Caco-2 (cell line): ENCODE results near the gene TEN1. TPM values are rescaled to one million over a fixed set of nuclear protein-coding genes. Genes with fewer than 3 reads are reported as not detected.

Experiments used
- BruUV-seq: library from RNA; stranded (reverse); fragments of 400-500 nt; replicated peaks from 2 replicates; lab custom pipeline; 2021; lab: Mats Ljungman, UMichigan
- CTCF ChIA-PET: fragments of 300-600 bp; sonication (Branson Sonifier 250); formaldehyde crosslinking; loops from one replicate; lab custom pipeline; 2022; ENCODE audit warnings: antibody characterized with exemption; lab: Charles Lee
- POLR2A ChIA-PET: fragments of 300-600 bp; sonication (Branson Sonifier 250); formaldehyde crosslinking; loops from one replicate; lab custom pipeline; 2022; ENCODE audit warnings: antibody characterized with exemption; lab: Charles Lee
- DNase-seq, 2 experiments: peaks; one replicate each; pipeline versions ENCODE4 v3.0.0 to v3.0.0-alpha.2; 2020 to 2022
- H3K27me3 ChIP-seq: replicated peaks from 2 replicates; pipeline ENCODE4 v1.6.0; 2011; ENCODE audit warnings: low read length; ENCODE audit not compliant: control insufficient read depth, insufficient read depth
- H3K36me3 ChIP-seq: 2 replicates; pipeline ENCODE4 v1.5.1; 2011; ENCODE audit warnings: low read length; ENCODE audit not compliant: control insufficient read depth, insufficient read depth
- H3K4me1 ChIP-seq: fragments of 250-450 bp; sonication (Bioruptor Pico); 2 replicates; pipeline ENCODE4 v1.5.1; 2020; ENCODE audit warnings: mild to moderate bottlenecking
- H3K4me3 ChIP-seq: 2 replicates; pipeline ENCODE4 v1.5.1; 2011; ENCODE audit warnings: low read depth, mild to moderate bottlenecking, control low read depth, low read length
- H3K9me3 ChIP-seq: fragments of 250-450 bp; sonication (Bioruptor Pico); 2 replicates; pipeline ENCODE4 v1.5.1; 2020; ENCODE audit warnings: mild to moderate bottlenecking, moderate library complexity
- H3K27ac Mint-ChIP-seq: one replicate; pipeline ENCODE4 v1.8.0; 2022; ENCODE audit warnings: mixed read lengths; ENCODE audit not compliant: unreplicated experiment
- H3K27me3 Mint-ChIP-seq: one replicate; pipeline ENCODE4 v1.8.0; 2022; ENCODE audit warnings: mixed read lengths; ENCODE audit not compliant: insufficient read depth, unreplicated experiment
- H3K36me3 Mint-ChIP-seq: one replicate; pipeline ENCODE4 v1.8.0; 2022; ENCODE audit warnings: mild to moderate bottlenecking, mixed read lengths; ENCODE audit not compliant: insufficient read depth, unreplicated experiment
- H3K4me1 Mint-ChIP-seq: one replicate; pipeline ENCODE4 v1.8.0; 2022; ENCODE audit warnings: low read depth, mixed read lengths; ENCODE audit not compliant: unreplicated experiment
- H3K4me3 Mint-ChIP-seq: one replicate; pipeline ENCODE4 v1.8.0; 2022; ENCODE audit warnings: mild to moderate bottlenecking, moderate library complexity, mixed read lengths; ENCODE audit not compliant: unreplicated experiment
- H3K9me3 Mint-ChIP-seq: one replicate; pipeline ENCODE4 v1.8.0; 2022; ENCODE audit warnings: mixed read lengths; ENCODE audit not compliant: unreplicated experiment
- intact Hi-C: fragments of 100-400 bp; cut with micrococcal nuclease; formaldehyde crosslinking; loops from one replicate; pipeline ENCODE4 v1.10.0; 2022; ENCODE audit not compliant: unreplicated experiment
- total RNA-seq: library from RNA; stranded (reverse); gene quantifications from 2 replicates; pipeline ENCODE4 v1.2.3, GENCODE V29; 2022
- TF ChIP-seq, protein P1 (sequence below), 2 experiments: fragments of 200-600 bp in 1 of 2; IDR thresholded peaks; 1 replicate in 1 of 2; 2 replicates in 1 of 2; pipeline versions ENCODE4 v1.5.1 to v1.8.0; 2011 to 2022; ENCODE audit warnings: antibody characterized with exemption in 1 of 2, control low read depth in 1 of 2, inconsistent platforms in 1 of 2, low read depth in 1 of 2, low read length in 1 of 2, mild to moderate bottlenecking in 1 of 2, moderate library complexity in 1 of 2; ENCODE audit not compliant: insufficient read depth in 1 of 2, severe bottlenecking in 1 of 2, unreplicated experiment in 1 of 2

TEN1 gene
- total RNA-seq, 1 experiment from 2014 or later, result 20.3 TPM

- TF ChIP-seq, protein P1, sequence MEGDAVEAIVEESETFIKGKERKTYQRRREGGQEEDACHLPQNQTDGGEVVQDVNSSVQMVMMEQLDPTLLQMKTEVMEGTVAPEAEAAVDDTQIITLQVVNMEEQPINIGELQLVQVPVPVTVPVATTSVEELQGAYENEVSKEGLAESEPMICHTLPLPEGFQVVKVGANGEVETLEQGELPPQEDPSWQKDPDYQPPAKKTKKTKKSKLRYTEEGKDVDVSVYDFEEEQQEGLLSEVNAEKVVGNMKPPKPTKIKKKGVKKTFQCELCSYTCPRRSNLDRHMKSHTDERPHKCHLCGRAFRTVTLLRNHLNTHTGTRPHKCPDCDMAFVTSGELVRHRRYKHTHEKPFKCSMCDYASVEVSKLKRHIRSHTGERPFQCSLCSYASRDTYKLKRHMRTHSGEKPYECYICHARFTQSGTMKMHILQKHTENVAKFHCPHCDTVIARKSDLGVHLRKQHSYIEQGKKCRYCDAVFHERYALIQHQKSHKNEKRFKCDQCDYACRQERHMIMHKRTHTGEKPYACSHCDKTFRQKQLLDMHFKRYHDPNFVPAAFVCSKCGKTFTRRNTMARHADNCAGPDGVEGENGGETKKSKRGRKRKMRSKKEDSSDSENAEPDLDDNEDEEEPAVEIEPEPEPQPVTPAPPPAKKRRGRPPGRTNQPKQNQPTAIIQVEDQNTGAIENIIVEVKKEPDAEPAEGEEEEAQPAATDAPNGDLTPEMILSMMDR (IDR thresholded peaks at IDR 0.05; ENCODE audit: insufficient read depth in 1 of 2, low read depth in 1 of 2, low read length in 1 of 2, severe bottlenecking in 1 of 2, unreplicated experiment in 1 of 2), result no peak
- Mint-ChIP-seq H3K4me1 (peaks cover 9% of the 10 kb centered on the region), H3K36me3 (peaks cover 5% of the 10 kb centered on the region), H3K27me3 (no peaks in the 10 kb centered on the region), H3K9me3 (no peaks in the 10 kb centered on the region), H3K4me3 (no peak overlapping the region), H3K27ac (peak overlapping the region; percentile 51)
- H3K9me3 ChIP-seq, result no peaks in the 10 kb centered on the region
- no peaks in the 10 kb centered on the region for H3K4me1 ChIP-seq
- H3K4me3 ChIP-seq, result no peak overlapping the region
- H3K27me3 ChIP-seq, result no peaks in the 10 kb centered on the region
- ChIA-PET CTCF (interaction anchor here (0.7 to 1.2 kb wide), 2 partner anchors 17 to 162 kb away, joined by 4 read pairs; no protein-coding TSS in a partner anchor), POLR2A (no interaction called here)
- intact Hi-C loops, result no loop called here
- BruUV-seq, result no TSS peak
- DNase-seq, result no peak
- no peaks in the 10 kb centered on the region for H3K36me3 ChIP-seq
Observed at GRCh38 chr17:76019833-76020467, 40.9 kb downstream of the TEN1 start.

DNA sequence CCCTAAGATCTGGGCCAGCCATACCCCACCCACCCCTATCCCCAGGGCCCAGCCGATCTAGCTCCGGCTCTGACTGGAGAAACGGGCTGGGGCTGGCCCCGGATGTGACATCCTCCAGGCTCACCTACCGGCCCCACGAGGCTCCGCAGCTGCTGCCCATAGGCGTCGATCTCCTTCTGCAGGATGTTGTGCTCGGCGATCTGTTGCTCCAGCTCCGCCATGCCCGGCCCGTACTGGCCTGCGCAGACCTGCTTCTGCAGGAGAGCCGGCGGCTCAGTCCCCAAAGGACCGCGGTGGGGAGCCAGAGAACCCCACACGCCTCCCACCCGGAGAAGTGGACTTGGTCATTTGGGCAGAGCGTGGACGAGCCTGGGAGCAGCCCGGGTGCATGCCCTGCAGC lies 43.2 kb downstream of the TEN1 start:
- ChIA-PET POLR2A (no interaction called here), CTCF (interaction anchor here (0.6 kb wide), 1 partner anchor 144 kb away, joined by 4 read pairs; no protein-coding TSS in a partner anchor)
- no peaks in the 10 kb centered on the region for H3K9me3 ChIP-seq
- H3K4me1 ChIP-seq, result no peaks in the 10 kb centered on the region
- no TSS peak for BruUV-seq
- intact Hi-C loops, result no loop called here
- Mint-ChIP-seq H3K36me3 (peaks cover 5% of the 10 kb centered on the region), H3K27me3 (no peaks in the 10 kb centered on the region), H3K4me3 (no peak overlapping the region), H3K4me1 (peaks cover 9% of the 10 kb centered on the region), H3K9me3 (no peaks in the 10 kb centered on the region), H3K27ac (no peak overlapping the region)
- H3K36me3 ChIP-seq, result no peaks in the 10 kb centered on the region
- no peak overlapping the region for H3K4me3 ChIP-seq
- DNase-seq, result no peak
- TF ChIP-seq, protein P1 (IDR thresholded peaks at IDR 0.05; ENCODE audit: insufficient read depth in 1 of 2, low read depth in 1 of 2, low read length in 1 of 2, severe bottlenecking in 1 of 2, unreplicated experiment in 1 of 2), result no peak
- no peaks in the 10 kb centered on the region for H3K27me3 ChIP-seq

GRCh38 chr17:76022973-76023899 lies 44.2 kb downstream of the TEN1 start:
- Histone ChIP-seq H3K9me3 (no peaks in the 10 kb centered on the region), H3K4me1 (no peaks in the 10 kb centered on the region), H3K4me3 (no peak overlapping the region), H3K27me3 (no peaks in the 10 kb centered on the region), H3K36me3 (no peaks in the 10 kb centered on the region)
- TF ChIP-seq, protein P1 (IDR thresholded peaks at IDR 0.05; ENCODE audit: insufficient read depth in 1 of 2, low read depth in 1 of 2, low read length in 1 of 2, severe bottlenecking in 1 of 2, unreplicated experiment in 1 of 2), result no peak
- Mint-ChIP-seq H3K27me3 (no peaks in the 10 kb centered on the region), H3K4me3 (no peak overlapping the region), H3K36me3 (peaks cover 5% of the 10 kb centered on the region), H3K9me3 (no peaks in the 10 kb centered on the region), H3K27ac (no peak overlapping the region), H3K4me1 (peaks cover 9% of the 10 kb centered on the region)
- DNase-seq, result peak in 1 of 2 experiments; percentile 33
- BruUV-seq, result no TSS peak
- POLR2A ChIA-PET, result no interaction called here
- CTCF ChIA-PET, result interaction anchor here (1.2 kb wide), 1 partner anchor 9 kb away, joined by 9 read pairs; no protein-coding TSS in a partner anchor
- intact Hi-C loops, result no loop called here
